ENCODE measurements around the gene PALLD. TPM values are rescaled to one million over a fixed set of nuclear protein-coding genes. Genes with fewer than 3 reads are reported as not detected.
A peak's percentile ranks its signal among the peaks of the same experiment; 100 is the strongest.

Gene PALLD
- total and polyA plus RNA-seq, 12 donors, result 30.3 to 203 (median 90.5) TPM

GRCh38 chr4:168717847-168718246 lies 221.0 kb downstream of the PALLD start:
- TF ChIP-seq CTCF (IDR thresholded peaks at IDR 0.05), result no peak
- no peak for TF ChIP-seq POLR2A (IDR thresholded peaks at IDR 0.05)
- Histone ChIP-seq H3K9me3 (replicated peaks in 1 of 3) (no peaks in the 10 kb centered on the region), H3K36me3 (replicated peaks in 1 of 2) (no peaks in the 10 kb centered on the region), H3K4me3 (no peak overlapping the region), H3K27me3 (no peaks in the 10 kb centered on the region), H3K4me1 (replicated peaks in 1 of 2) (no peaks in the 10 kb centered on the region), H3K27ac (peak overlapping the region in 2 of 5 donors; percentile 61 to 80)
- no peak for DNase-seq
- WGBS, 4 donors, result 34 to 51% (median 43%) methylated on average over 3 of the region's 3 CpGs
- intact Hi-C loops (cut with DNase I), result loop anchor here in 1 of 2 donors (10.0 kb wide), 1 partner anchor 197 kb away; no protein-coding TSS in a partner anchor

- no peak overlapping the region for H3K27ac ChIP-seq
- TF ChIP-seq CTCF (IDR thresholded peaks at IDR 0.05), result no peak
- no peak for TF ChIP-seq POLR2A (IDR thresholded peaks at IDR 0.05)
- no peaks in the 10 kb centered on the region for H3K36me3 ChIP-seq (replicated peaks in 1 of 2)
- H3K4me1 ChIP-seq (replicated peaks in 1 of 2), result peaks cover 0 to 5% of the 10 kb centered on the region in 2 donors
- WGBS, 4 donors, result 80 to 96% (median 89%) methylated on average over 1 of the region's 1 CpG
- H3K27me3 ChIP-seq, result no peaks in the 10 kb centered on the region
- no peaks in the 10 kb centered on the region for H3K9me3 ChIP-seq (replicated peaks in 1 of 3)
- intact Hi-C loops (cut with DNase I), result loop anchor here in 1 of 2 donors (10.0 kb wide), 1 partner anchor 195 kb away; no protein-coding TSS in a partner anchor
- H3K4me3 ChIP-seq, result no peak overlapping the region
- no peak for DNase-seq
Observed at GRCh38 chr4:168719725-168720124, 222.9 kb downstream of the PALLD start.

GRCh38 chr4:168720396-168720900 lies 223.6 kb downstream of the PALLD start:
- TF ChIP-seq POLR2A (IDR thresholded peaks at IDR 0.05) (no peak), CTCF (IDR thresholded peaks at IDR 0.05) (no peak)
- Histone ChIP-seq H3K27me3 (no peaks in the 10 kb centered on the region), H3K9me3 (replicated peaks in 1 of 3) (no peaks in the 10 kb centered on the region), H3K27ac (no peak overlapping the region), H3K4me3 (no peak overlapping the region), H3K36me3 (replicated peaks in 1 of 2) (no peaks in the 10 kb centered on the region), H3K4me1 (replicated peaks in 1 of 2) (peaks cover 0 to 5% of the 10 kb centered on the region in 2 donors)
- 65 to 84% (median 76%) methylated on average over 4 of the region's 4 CpGs for WGBS, 4 donors
- no peak for DNase-seq
- intact Hi-C loops (cut with DNase I), result no loop called here

GRCh38 chr4:168722391-168722790 lies 225.5 kb downstream of the PALLD start:
- H3K4me1 ChIP-seq (replicated peaks in 1 of 2), result peaks cover 0 to 5% of the 10 kb centered on the region in 2 donors
- H3K27me3 ChIP-seq, result no peaks in the 10 kb centered on the region
- peak overlapping the region in 2 of 5 donors; percentile 31 to 67 for H3K27ac ChIP-seq
- TF ChIP-seq POLR2A (IDR thresholded peaks at IDR 0.05), result no peak
- no peak for TF ChIP-seq CTCF (IDR thresholded peaks at IDR 0.05)
- no peaks in the 10 kb centered on the region for H3K36me3 ChIP-seq (replicated peaks in 1 of 2)
- intact Hi-C loops (cut with DNase I), result no loop called here
- no peak for DNase-seq
- H3K4me3 ChIP-seq, result no peak overlapping the region
- no peaks in the 10 kb centered on the region for H3K9me3 ChIP-seq (replicated peaks in 1 of 3)
- 36 to 67% (median 51%) methylated on average over 2 of the region's 2 CpGs for WGBS, 4 donors
